GM21447 (cell line): ENCODE data around the gene DRD2.
"Not testable (repeated sequence)": the region's sequence is repeated elsewhere in the genome, so short reads cannot be mapped to it uniquely, and the experiment has no call there.

Source experiments
- ATAC-seq: cut with Tn5 transposase; IDR thresholded peaks from one replicate; pipeline ENCODE4 v1.9.1; 2021; ENCODE audit not compliant: unreplicated experiment

Gene DRD2

DNA sequence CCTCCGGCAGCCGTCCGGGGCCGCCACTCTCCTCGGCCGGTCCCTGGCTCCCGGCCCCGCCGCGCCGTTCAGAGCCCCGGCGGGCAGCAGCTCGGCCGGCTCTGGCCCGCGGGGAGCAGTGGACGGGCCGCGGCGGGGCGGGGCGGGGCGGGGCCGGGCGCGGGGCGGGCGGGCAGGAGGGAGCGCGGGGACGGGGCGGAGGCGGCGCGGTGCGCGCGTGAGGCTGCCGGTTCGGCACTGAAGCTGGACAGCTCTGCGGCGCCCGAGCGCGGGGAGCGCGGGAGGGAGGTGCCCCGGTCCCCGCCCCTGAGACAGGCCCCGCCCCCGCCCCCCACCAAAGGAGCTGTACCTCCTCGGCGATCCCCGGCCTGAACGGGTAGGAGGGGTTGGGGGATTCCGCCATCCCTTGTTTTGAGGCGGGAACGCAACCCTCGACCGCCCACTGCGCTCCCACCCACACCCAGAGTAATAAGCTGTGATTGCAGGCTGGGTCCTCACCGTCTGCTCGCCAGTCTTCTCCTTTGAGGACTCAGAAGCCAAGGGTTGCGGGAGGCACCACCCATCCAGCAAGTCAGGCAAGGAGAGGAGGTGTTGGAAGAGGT lies at the start of gene DRD2:
Gene DRD2, minus strand, starts transcription at position 239 of the 602 bp plus-strand sequence. CDS start 50,747 bp downstream, outside the sequence.
- ATAC-seq: no peak

DNA sequence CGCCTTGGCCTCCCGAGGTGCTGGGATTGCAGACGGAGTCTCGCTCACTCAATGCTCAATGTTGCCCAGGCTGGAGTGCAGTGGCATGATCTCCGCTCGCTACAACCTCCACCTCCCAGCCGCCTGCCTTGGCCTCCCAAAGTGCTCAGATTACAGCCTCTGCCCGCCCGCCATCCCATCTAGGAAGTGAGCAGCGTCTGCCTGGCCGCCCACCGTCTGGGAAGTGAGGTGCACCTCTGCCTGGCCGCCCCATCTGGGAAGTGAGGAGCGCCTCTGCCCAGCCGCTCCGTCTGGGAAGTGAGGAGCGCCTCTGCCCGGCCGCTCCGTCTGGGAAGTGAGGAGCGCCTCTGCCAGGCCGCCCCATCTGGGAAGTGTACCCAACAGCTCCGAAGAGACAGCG lies 48.7 kb upstream of the DRD2 start:
- not testable (repeated sequence) for ATAC-seq

- no peak for ATAC-seq
Measured at GRCh38 chr11:113521737-113522517, 46.7 kb upstream of the DRD2 start.

DNA sequence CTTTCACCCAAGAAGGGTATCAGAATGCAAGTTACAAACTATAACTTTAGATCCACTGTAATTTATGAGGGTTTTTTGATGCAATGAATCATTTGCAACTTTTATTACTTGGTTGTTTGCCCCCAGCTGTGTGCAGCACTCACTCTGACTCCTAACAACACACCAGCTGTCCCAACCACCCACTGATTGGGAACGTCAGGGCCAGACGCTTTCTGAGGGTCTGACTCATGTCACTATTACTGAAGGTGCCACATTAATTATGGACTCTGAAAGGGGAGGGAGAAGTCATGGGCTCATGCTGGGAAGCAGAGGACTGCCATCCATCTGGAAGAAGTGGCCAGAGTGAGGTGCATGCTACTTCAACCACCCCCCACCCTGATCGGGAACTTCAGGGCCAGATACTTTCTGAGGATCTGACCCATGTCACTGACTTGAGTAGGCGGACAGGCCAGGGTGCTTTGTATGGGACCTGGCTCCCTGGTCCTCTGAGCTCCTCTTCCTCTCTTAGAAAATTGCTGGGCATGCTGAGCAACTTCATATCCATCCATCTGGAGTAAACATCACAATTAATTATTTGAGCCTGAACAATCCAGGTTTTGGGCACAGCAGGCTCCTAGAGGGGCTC lies 44.9 kb upstream of the DRD2 start:
- ATAC-seq: no peak

GRCh38 chr11:113518716-113519495 lies 43.7 kb upstream of the DRD2 start:
- no peak for ATAC-seq

- no peak for ATAC-seq
Measured at GRCh38 chr11:113517361-113517760, 42.2 kb upstream of the DRD2 start.

DNA sequence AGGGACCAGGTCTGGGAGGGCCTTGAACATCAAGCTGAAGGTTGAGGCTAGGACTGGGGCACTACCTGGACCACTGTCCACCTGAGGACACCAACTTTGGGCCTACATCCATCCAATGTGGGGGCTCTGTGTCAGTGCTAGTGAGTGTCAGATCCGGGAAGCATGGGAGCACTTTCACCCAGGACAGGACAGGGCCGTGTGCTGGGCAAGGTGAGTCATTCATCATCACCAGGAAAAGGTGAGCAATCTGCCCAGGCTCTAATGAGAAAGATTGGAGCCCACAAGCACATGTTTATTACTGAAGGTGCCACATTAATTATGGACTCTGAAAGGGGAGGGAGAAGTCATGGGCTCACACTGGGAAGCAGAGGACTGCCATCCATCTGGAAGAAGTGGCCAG lies 39.7 kb upstream of the DRD2 start:
- ATAC-seq: no peak

DNA sequence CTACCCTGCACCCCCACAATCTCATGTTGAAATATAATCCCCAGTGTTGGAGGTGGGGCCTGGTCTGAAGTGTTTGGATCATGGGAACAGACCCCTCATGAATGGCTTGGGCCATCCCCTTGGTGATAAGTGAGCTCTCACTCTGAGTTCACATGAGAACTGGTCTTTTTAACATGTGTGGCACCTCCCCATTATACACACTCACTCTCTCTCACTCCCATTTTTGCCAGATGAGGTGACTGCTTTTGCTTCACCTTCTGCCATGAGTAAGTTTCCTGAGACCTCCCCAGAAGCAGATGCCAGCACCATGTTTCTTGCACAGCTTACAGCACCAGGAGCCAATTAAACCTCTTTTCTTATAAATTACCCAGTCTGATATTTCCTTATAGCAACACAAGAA lies 32.1 kb upstream of the DRD2 start:
- ATAC-seq: no peak

GRCh38 chr11:113506893-113507292 lies 31.7 kb upstream of the DRD2 start:
- no peak for ATAC-seq

DNA sequence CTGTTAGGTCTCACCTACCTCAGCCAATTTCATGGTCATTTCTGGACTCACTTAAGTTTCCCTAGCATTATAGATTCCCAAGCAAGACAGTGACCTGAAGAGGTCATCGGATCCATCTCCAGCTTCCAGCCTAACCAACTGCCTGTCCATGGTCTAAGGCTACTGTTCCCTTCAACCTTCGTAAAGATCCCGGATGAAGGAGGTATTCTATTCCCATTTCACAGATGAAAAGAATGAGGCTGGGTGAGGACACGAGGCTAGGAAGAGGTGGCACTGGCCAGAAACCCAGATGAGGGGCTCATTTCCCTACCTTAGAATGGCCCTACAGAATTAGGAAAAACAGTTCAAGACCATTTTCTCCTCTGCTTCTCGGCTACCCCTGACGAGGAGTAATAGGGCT lies 31.3 kb upstream of the DRD2 start:
- ATAC-seq: no peak

GRCh38 chr11:113505541-113506375 lies 30.6 kb upstream of the DRD2 start:
- ATAC-seq: no peak

DNA sequence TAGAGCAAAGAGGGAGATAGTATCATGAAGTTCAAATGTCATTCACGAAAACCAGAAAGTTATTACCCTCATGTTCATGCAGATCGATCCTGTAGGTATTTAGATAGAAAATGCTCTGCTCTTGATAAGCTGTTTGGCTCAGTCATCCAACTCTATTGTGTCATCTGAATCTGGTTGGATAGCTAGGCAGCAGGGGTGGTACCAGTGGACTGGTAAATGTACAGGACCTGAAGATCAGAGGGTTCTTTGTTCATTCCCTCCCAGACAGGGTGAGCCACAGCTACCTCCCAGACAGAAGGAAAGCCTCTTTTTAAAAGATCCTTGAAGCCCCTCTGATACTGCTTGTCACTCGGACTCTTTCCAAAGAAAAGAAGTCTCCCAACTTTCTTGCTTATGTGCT lies 29.8 kb upstream of the DRD2 start:
- no peak for ATAC-seq

DNA sequence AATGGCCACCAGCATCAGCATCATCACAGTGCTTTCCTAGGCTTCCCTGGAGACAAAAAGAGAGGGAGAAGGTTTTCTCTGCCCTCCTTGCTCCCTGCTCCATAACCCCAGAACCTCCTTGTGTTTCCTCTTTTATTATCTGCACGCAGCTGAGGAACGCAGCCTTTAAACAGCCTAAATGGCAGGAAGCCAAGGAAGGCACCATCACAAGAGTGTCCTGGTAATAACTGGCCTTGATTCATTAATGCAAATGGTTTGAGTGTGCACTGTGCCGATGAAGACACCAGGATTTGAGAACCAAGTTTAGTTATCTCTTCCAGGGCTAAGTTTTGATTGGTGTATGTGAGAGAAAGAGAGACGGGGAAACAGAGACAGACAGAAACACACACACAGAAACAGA lies 29.4 kb upstream of the DRD2 start:
- no peak for ATAC-seq

- ATAC-seq: no peak
Measured at GRCh38 chr11:113504071-113504470, 28.9 kb upstream of the DRD2 start.

DNA sequence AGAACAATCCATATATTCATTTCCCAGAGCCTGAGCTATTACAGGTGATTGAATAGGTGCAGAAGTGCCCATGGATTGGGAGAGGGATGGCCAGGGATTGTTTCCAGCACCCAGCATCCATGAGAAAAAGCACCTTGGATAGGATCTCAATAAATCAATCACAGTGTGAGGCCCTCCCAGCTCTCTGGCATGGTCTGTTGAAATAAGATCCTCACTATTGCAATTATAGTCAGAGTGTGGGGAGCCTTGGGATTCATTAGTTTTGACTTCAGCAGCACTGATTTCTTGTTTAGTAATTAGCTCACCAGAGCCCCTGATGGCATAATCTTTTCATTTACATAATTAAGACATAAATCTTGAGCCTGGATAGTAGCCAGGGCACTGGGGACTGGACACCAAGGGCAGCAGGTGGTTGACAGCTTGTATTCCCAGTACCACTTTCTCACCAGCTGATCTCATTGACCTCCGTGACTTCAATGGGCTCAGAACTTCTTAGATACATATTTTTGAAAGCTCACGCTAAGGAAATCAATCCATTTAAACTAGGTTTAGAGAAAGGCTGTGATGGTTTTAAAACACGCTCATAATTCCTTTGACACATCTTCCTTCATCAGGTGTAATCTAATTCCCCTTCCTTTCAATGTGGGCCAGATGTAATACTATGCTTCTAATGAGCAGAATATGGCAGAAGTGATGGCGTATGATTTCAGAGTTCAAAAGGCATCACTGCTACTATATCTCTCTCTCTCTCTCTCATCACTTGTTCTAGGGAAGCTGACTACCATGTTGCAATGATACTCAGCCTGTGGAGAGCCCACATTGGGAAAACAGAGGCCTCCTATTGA lies 22.1 kb upstream of the DRD2 start:
- no peak for ATAC-seq

DNA sequence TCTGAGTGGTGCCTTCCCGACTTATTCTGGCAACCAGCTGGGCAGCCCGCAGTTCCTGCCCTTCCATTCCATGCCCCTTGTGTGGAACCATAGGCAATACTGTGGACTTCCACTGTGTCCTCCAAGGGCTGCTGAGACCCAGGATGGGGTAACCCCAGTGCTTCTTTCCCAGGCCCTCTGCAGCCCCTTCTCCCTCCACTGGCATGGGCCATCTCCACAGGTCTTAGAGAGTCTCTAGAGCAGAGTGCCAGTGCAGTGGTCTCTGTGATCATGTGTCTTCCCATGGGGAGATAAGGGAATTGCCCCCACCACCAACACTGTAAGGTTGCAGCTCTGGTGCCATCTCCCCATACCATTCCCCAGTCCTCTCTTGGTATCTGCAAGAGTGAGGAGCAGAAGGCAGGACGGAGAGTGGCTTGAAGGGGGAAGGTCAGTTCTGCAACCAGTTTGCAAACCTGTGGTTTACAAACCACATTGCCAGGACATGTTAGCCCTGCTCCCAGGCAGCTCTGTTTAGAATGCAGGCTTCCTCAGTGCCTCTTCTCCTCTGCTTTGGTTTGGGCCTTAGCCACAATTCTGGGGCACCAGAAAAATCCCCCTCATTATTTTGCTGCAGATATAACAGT lies 20.9 kb upstream of the DRD2 start:
- ATAC-seq: no peak

GRCh38 chr11:113494021-113494420 lies 18.8 kb upstream of the DRD2 start:
- no peak for ATAC-seq

DNA sequence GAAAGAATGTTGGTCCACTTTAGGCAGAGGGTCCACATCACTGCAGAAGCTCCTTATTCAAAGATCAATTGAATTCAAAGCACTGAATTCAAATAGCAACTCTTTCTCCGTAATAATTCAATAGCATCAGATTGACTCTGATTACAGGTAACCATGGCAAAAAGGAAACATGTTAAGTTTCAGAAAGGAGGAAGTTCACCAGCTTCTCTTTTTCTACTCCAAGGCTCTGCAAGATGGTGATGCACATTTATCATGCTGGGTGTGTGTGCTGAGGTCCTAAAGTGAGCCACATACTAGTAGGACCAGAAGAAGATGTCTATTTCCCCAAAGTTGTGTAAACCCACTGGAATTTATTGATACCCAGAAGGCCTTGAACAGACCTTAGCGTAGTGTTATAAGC lies 18.0 kb upstream of the DRD2 start:
- ATAC-seq: no peak

DNA sequence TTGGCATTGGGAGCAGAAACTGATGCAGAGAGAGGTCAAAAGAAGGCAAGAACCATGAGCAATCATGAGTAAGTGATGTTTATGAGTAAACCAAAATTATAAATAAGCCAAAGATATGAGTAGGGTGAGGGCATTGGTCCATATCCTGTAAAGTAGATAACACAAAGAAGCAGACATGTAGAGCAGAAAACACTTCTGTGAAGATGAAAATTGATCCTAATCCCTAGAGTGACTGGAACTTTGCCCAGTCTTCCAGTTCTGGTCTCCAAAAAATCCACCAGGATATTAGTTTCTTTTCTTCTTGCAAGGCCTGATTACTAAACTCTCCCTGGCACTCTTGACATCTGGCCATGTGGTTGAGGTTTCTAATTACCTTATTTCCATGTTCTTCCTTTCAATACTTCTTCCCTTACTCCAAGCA lies 13.7 kb upstream of the DRD2 start:
- no peak for ATAC-seq
